Suprapubic skin (tissue), 4 donors: ENCODE results near the gene CCDC112.

Experiments
- POLR2A ChIP-seq, 2 donors: fragments of 450-650 bp; IDR thresholded peaks; one replicate each; pipeline ENCODE4 v1.6.1; 2017; ENCODE audit warnings: antibody characterized with exemption in 2 of 2, mild to moderate bottlenecking in 2 of 2, moderate library complexity in 2 of 2
- POLR2AphosphoS5 ChIP-seq, 3 donors: sonication (generic); formaldehyde crosslinking; IDR thresholded peaks; one replicate each; pipeline ENCODE4 v1.6.1; 2017; ENCODE audit warnings: antibody characterized with exemption in 3 of 3
- TF ChIP-seq, protein P1 (sequence below), 2 donors: fragments of 200-600 bp in 1 of 2; fragments of 450-650 bp in 1 of 2; sonication (generic) in 1 of 2; IDR thresholded peaks; one replicate each; pipeline ENCODE4 v1.5.1; 2016 to 2019; ENCODE audit warnings: antibody characterized with exemption in 2 of 2, mild to moderate bottlenecking in 1 of 2, moderate library complexity in 1 of 2

DNA sequence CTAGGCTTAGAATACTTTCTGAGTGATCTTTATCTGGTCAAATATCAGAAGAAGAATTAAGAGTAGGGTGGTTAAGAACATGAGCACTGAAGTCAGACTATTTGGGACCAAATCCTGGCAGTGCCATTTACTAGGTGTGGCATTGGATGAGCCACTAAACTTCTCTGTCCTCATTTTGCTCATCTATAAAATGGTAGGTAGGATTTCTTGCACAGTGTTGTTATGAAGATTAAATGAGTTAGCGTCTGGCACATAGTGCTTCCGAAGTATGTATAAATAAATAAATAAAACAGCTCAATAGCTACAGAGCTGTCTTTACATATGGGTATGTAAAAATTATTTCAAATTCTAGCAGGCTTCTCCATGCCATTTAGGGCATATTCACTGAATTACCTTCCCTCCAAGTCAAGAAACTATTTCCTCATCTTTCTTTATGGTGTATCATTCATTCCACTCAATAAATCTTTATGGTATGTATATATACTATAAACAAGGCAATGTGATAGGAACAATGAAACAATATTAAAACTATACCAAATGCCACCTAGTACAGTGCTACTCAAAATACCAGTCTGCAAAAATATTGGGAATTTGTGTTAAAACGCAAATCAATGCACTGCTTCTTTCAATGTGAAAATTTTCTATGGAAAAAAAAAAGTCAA, 24.0 kb downstream of the CCDC112 start:
- TF ChIP-seq, protein P1, sequence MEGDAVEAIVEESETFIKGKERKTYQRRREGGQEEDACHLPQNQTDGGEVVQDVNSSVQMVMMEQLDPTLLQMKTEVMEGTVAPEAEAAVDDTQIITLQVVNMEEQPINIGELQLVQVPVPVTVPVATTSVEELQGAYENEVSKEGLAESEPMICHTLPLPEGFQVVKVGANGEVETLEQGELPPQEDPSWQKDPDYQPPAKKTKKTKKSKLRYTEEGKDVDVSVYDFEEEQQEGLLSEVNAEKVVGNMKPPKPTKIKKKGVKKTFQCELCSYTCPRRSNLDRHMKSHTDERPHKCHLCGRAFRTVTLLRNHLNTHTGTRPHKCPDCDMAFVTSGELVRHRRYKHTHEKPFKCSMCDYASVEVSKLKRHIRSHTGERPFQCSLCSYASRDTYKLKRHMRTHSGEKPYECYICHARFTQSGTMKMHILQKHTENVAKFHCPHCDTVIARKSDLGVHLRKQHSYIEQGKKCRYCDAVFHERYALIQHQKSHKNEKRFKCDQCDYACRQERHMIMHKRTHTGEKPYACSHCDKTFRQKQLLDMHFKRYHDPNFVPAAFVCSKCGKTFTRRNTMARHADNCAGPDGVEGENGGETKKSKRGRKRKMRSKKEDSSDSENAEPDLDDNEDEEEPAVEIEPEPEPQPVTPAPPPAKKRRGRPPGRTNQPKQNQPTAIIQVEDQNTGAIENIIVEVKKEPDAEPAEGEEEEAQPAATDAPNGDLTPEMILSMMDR (IDR thresholded peaks at IDR 0.05): no peak
- TF ChIP-seq POLR2AphosphoS5 (IDR thresholded peaks at IDR 0.05) (no peak), POLR2A (IDR thresholded peaks at IDR 0.05) (no peak)
